RWPE2 (cell line): ENCODE results near the gene RIPOR2.
"Not testable (repeated sequence)": the region's sequence is repeated elsewhere in the genome, so short reads cannot be mapped to it uniquely, and the experiment has no call there.

Source experiments
- ATAC-seq: fragments of 200-7000 bp; cut with Tn5 transposase; 3 replicates; pipeline ENCODE4 v1.9.1; 2021; ENCODE audit warnings: low read depth
- DNase-seq: peaks from one replicate; pipeline ENCODE4 v3.0.0-alpha.2; 2020; ENCODE audit warnings: low spot score
- H3K27ac ChIP-seq: fragments of 450-650 bp; 2 replicates; pipeline ENCODE4 v1.5.1; 2017; ENCODE audit warnings: mild to moderate bottlenecking; ENCODE audit not compliant: poor library complexity, severe bottlenecking
- H3K27me3 ChIP-seq: fragments of 250-450 bp; sonication (Bioruptor Pico); 2 replicates; pipeline ENCODE4 v1.5.1; 2021; ENCODE audit warnings: mild to moderate bottlenecking, moderate library complexity; ENCODE audit not compliant: insufficient read depth, poor library complexity, severe bottlenecking
- H3K36me3 ChIP-seq: fragments of 250-450 bp; sonication (Bioruptor Pico); 2 replicates; pipeline ENCODE4 v1.5.1; 2020; ENCODE audit warnings: low read depth, mild to moderate bottlenecking, moderate library complexity
- H3K4me1 ChIP-seq: fragments of 250-450 bp; sonication (Bioruptor Pico); 2 replicates; pipeline ENCODE4 v1.5.1; 2021; ENCODE audit warnings: mild to moderate bottlenecking, moderate library complexity; ENCODE audit not compliant: insufficient read depth, poor library complexity, severe bottlenecking
- H3K4me3 ChIP-seq: fragments of 250-450 bp; sonication (Bioruptor Pico); 2 replicates; pipeline ENCODE4 v1.5.1; 2021; ENCODE audit warnings: mild to moderate bottlenecking, moderate library complexity; ENCODE audit not compliant: severe bottlenecking
- H3K9me3 ChIP-seq: fragments of 250-450 bp; sonication (Bioruptor Pico); 2 replicates; pipeline ENCODE4 v1.5.1; 2021; ENCODE audit warnings: mild to moderate bottlenecking, moderate library complexity; ENCODE audit not compliant: severe bottlenecking
- TF ChIP-seq, protein P1 (sequence below): fragments of 450-650 bp; IDR thresholded peaks from one replicate; pipeline ENCODE4 v1.5.1; 2017; ENCODE audit warnings: mild to moderate bottlenecking, moderate library complexity; ENCODE audit not compliant: poor library complexity, severe bottlenecking

The RIPOR2 gene

DNA sequence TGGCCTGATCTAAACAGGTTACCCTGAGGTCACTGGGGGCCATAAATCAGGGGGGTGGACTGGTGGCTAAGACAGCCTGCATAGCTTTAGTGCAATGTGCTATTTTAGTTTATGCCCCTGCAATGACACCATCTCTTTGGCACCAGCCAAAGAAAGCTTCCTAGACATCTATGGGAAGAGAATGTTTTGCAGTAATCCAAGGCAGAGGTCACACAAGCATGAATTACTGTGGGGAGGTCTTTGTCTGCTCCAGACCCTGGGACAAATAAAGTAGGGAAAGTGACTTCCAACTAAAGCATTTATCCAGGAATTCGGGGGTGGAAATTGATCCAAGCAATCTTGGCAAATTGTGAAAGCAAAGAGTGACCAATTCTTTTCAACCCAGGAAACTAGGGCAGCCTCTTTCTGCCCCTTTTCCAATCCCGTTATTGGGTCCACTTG lies 5.3 kb downstream of the RIPOR2 start:
- Histone ChIP-seq H3K27ac (no peak overlapping the region), H3K36me3 (no peaks in the 10 kb centered on the region), H3K9me3 (no peaks in the 10 kb centered on the region), H3K27me3 (no peaks in the 10 kb centered on the region), H3K4me1 (peaks cover 4% of the 10 kb centered on the region), H3K4me3 (no peak overlapping the region)
- no peak for ATAC-seq
- no peak for DNase-seq
- TF ChIP-seq, protein P1, sequence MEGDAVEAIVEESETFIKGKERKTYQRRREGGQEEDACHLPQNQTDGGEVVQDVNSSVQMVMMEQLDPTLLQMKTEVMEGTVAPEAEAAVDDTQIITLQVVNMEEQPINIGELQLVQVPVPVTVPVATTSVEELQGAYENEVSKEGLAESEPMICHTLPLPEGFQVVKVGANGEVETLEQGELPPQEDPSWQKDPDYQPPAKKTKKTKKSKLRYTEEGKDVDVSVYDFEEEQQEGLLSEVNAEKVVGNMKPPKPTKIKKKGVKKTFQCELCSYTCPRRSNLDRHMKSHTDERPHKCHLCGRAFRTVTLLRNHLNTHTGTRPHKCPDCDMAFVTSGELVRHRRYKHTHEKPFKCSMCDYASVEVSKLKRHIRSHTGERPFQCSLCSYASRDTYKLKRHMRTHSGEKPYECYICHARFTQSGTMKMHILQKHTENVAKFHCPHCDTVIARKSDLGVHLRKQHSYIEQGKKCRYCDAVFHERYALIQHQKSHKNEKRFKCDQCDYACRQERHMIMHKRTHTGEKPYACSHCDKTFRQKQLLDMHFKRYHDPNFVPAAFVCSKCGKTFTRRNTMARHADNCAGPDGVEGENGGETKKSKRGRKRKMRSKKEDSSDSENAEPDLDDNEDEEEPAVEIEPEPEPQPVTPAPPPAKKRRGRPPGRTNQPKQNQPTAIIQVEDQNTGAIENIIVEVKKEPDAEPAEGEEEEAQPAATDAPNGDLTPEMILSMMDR = no peak

DNA sequence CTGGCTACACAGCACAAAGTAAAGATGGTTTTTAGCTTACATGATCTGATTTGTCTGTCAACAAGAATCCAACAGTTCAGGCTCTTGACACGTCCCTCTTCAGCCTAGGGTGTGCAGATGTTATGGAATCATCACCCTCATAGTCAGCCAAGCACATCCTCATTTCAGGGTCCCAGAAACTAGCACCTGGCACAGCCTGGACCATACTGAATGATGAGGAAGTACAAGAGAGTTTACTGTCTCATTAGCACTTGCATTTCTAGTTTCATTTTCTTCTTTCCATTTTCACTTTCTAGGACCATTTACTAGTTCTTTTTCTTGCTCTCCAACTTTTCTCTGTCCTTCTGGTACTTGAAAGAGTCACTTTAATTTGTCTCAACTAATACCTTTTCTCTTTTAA lies 6.5 kb downstream of the RIPOR2 start:
- Histone ChIP-seq H3K9me3 (no peaks in the 10 kb centered on the region), H3K4me3 (no peak overlapping the region), H3K27me3 (no peaks in the 10 kb centered on the region), H3K4me1 (peaks cover 4% of the 10 kb centered on the region), H3K27ac (no peak overlapping the region), H3K36me3 (no peaks in the 10 kb centered on the region)
- TF ChIP-seq, protein P1 = no peak
- ATAC-seq (no peak), DNase-seq (no peak)

DNA sequence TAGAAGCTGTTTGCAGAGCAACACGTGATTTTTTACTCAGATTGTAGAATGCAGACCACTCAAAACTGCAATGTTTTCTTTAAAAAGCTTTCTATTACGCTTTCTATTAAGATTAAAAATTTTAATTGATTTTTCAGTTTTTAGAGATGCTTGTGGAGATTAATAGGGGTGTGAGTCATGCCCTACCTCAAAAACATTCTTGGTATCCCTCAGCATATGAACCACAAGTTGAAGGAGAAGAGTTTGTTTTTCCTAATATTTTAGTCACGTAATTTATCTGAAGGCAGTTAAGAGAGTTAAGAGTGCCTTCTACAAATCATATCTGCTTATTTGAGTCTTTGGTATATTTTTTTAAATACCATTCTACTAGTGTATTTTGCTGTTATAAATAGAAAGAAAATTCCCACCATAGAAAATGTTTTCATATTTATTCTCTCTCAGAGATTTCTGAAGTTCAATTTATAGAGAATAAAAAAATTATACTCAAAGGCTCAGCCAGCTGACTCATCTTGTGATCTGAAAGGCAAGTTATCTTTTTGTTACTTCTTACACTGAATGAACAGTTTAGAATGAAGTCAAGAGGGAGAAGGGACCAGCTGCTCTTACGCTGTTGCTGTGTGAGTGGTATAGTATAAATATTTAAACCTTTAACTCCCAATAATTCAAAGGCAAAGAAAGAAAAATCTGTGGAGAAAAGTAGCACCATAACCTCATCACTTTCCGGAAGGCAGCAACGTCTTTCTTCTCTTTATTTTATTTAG lies 7.6 kb downstream of the RIPOR2 start:
- no peaks in the 10 kb centered on the region for H3K27me3 ChIP-seq
- H3K4me3 ChIP-seq = no peak overlapping the region
- no peak for ATAC-seq
- no peak overlapping the region for H3K27ac ChIP-seq
- H3K36me3 ChIP-seq = no peaks in the 10 kb centered on the region
- no peak for DNase-seq
- H3K9me3 ChIP-seq = no peaks in the 10 kb centered on the region
- peaks cover 4% of the 10 kb centered on the region for H3K4me1 ChIP-seq
- TF ChIP-seq, protein P1 = no peak

DNA sequence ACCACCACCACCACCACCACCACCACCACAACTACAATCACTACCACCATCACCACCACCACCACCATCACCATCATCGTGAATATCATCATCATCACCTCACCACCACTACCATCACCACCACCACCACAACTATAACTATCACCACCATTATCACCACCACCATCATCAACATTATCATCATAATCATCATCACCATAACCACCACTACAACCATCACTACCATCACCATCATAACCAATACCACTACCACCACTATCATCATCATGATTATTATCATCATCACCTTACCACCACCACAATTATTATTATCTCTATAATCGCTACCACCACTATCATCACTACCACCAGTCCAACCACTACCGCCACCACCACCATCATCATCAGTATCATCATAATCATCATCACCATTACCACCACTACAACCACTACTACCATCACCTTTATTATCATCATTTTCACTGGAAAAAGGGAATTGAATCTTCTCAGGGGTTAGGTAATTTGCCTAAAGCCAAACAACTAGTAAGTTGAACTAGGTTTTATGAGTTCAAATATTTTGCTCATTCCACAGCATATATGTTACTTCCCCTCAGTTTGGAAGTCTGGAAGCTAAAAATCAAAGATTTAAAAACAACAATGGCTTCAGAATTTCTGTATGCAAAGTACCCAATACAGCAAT lies 8.3 kb downstream of the RIPOR2 start:
- TF ChIP-seq, protein P1 = no peak
- DNase-seq (no peak), ATAC-seq (no peak)
- Histone ChIP-seq H3K36me3 (no peaks in the 10 kb centered on the region), H3K4me1 (peaks cover 1% of the 10 kb centered on the region), H3K27me3 (no peaks in the 10 kb centered on the region), H3K4me3 (no peak overlapping the region), H3K9me3 (no peaks in the 10 kb centered on the region), H3K27ac (no peak overlapping the region)

DNA sequence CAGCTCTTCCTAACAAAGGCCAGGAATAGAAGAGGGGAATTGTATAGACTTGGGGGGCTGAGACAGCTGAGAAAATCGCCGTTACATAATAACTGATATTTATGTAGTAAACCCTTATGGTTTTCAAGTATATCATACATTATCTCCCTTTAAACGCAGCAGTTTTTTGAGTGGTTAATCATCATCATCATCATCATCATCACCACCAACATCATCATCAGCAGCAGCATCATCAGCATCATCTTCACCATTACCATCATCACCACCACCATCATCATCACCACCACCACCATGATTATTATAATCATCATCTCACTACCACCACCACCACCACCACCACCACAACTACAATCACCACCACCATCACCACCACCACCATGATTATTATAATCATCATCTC lies 9.1 kb downstream of the RIPOR2 start:
- not testable (repeated sequence) for H3K4me1 ChIP-seq, H3K4me3 ChIP-seq, H3K36me3 ChIP-seq, DNase-seq, H3K27ac ChIP-seq, ATAC-seq, H3K27me3 ChIP-seq, H3K9me3 ChIP-seq
